ENCODE results near the gene KNDC1. TPM values are rescaled to one million over a fixed set of nuclear protein-coding genes. Genes with fewer than 3 reads are reported as not detected.

The KNDC1 gene
- total RNA-seq, 1 experiment from 2014 or later = 15.7 TPM

GRCh38 chr10:133113847-133114246 is 46.2 kb upstream of the KNDC1 start:
- no peaks in the 10 kb centered on the region for H3K4me1 Mint-ChIP-seq

More at GRCh38 chr10:133113847-133114246, 46.2 kb upstream of the KNDC1 start:
- no peaks in the 10 kb centered on the region for H3K27me3 ChIP-seq (ENCODE audit: insufficient read depth, low read length)
- no peaks in the 10 kb centered on the region for H3K79me1 ChIP-seq (ENCODE audit: insufficient read depth, low read depth, low read length, poor library complexity, severe bottlenecking)
- no peak overlapping the region for H2BK5ac ChIP-seq (ENCODE audit: insufficient read length, low read length)
- no peak overlapping the region for H2BK120ac ChIP-seq (ENCODE audit: low read depth, low read length, poor library complexity, severe bottlenecking)
- no peak overlapping the region for H3K18ac ChIP-seq (ENCODE audit: insufficient read length, low read depth, low read length)
- H3K4ac ChIP-seq (ENCODE audit: low read depth, low read length) = no peak overlapping the region
- H3K79me2 ChIP-seq (ENCODE audit: insufficient read depth, low read length) = no peaks in the 10 kb centered on the region
- H4K20me1 ChIP-seq (ENCODE audit: control insufficient read depth, insufficient read depth, insufficient read length) = no peaks in the 10 kb centered on the region
- H3K23ac ChIP-seq (ENCODE audit: insufficient read length, low read depth, low read length) = no peak overlapping the region
- H3T11ph ChIP-seq (ENCODE audit: low read length) = no peak overlapping the region
- no CpG with 5 or more reads among the region's 12 CpGs for WGBS (ENCODE audit: extremely low coverage, insufficient read length, low lambda C conversion rate)
- peaks cover 2% of the 10 kb centered on the region for H3K23me2 ChIP-seq (ENCODE audit: insufficient read length, low read depth, low read length, poor library complexity, severe bottlenecking)
- no peak overlapping the region for H4K91ac ChIP-seq (ENCODE audit: insufficient read length, low read depth, low read length)
- H2BK20ac ChIP-seq (ENCODE audit: low read depth, low read length, poor library complexity, severe bottlenecking) = no peak overlapping the region
- Mint-ChIP-seq H3K9me3 (peaks cover 17 to 24% of the 10 kb centered on the region in 2 experiments), H3K27ac (no peak overlapping the region; a peak in 1 of 7 replicates), H3K36me3 (ENCODE audit: insufficient read depth in 1 of 3, low read depth in 3 of 3) (peaks cover 0 to 11% (median 0%) of the 10 kb centered on the region in 3 experiments; a peak in 2 of 7 replicates), H3K4me3 (no peak overlapping the region), H3K27me3 (ENCODE audit: low read depth) (peaks cover 8% of the 10 kb centered on the region)
- no peak overlapping the region for H2BK12ac ChIP-seq (ENCODE audit: insufficient read length, low read depth, low read length)
- no peak overlapping the region for H2AFZ ChIP-seq (ENCODE audit: low read length)
- no peak overlapping the region for H3K4me2 ChIP-seq (ENCODE audit: insufficient read depth, insufficient read length, low read length)
- no peak overlapping the region for H4K8ac ChIP-seq (replicated peaks; ENCODE audit: insufficient read length, low read depth, low read length)
- no peak overlapping the region for H4K5ac ChIP-seq (ENCODE audit: insufficient read length, low read depth, low read length)
- no peak overlapping the region for H3K27ac ChIP-seq (ENCODE audit: insufficient read length, low read depth, low read length)
- no peak for DNase-seq
- no peak overlapping the region; the same call in 1 of the 2 replicates for H3K14ac ChIP-seq (ENCODE audit: insufficient read depth, low read length)
- H2AK5ac ChIP-seq (ENCODE audit: insufficient read length, low read length) = no peak overlapping the region
- H3K9me3 ChIP-seq (ENCODE audit: control insufficient read depth, low read depth, low read length) = no peaks in the 10 kb centered on the region
- no peak overlapping the region for H2BK15ac ChIP-seq (ENCODE audit: low read depth, low read length)
- no peak overlapping the region for H3K9ac ChIP-seq (ENCODE audit: extremely low read depth, insufficient read length, low read length)
- no peaks in the 10 kb centered on the region for H3K4me1 ChIP-seq (ENCODE audit: insufficient read depth, low read length)
- no peak overlapping the region for H3K56ac ChIP-seq (ENCODE audit: insufficient read length, low read depth, low read length)
- no peak for TF ChIP-seq CTCF (conservative IDR thresholded peaks at IDR 0.05)

All from H9 (cell line).